Activated naive CD8-positive, alpha-beta T cell treated with anti-CD3 and anti-CD28 coated beads, Interleukin-2, amount 10 ng/mL, durations not matched to agents 7 days and 5 days (primary cell): ENCODE measurements around the gene LCLAT1. TPM values are rescaled to one million over a fixed set of nuclear protein-coding genes. Genes with fewer than 3 reads are reported as not detected.
"Not testable (repeated sequence)": the region's sequence is repeated elsewhere in the genome, so short reads cannot be mapped to it uniquely, and the experiment has no call there.

Experiments used
- ATAC-seq: fragments of 150-1000 bp; cut with Tn5 transposase; one replicate; pipeline ENCODE4 v1.10.0; 2021; ENCODE audit warnings: low read depth, moderate library complexity
- POLR2A ChIA-PET: fragments of 350-600 bp; sonication (Branson Sonifier 250); formaldehyde crosslinking; loops from one replicate; lab custom pipeline; 2021; ENCODE audit warnings: antibody characterized with exemption; lab: Charles Lee
- DNase-seq: peaks from one replicate; pipeline ENCODE4 v3.0.0; 2021
- H3K27ac Mint-ChIP-seq: one replicate; pipeline ENCODE4 v1.8.0; 2022; ENCODE audit warnings: mild to moderate bottlenecking, mixed read lengths
- H3K27me3 Mint-ChIP-seq: one replicate; pipeline ENCODE4 v1.8.0; 2022; ENCODE audit warnings: mild to moderate bottlenecking, moderate library complexity, mixed read lengths
- H3K36me3 Mint-ChIP-seq: one replicate; pipeline ENCODE4 v1.8.0; 2021; ENCODE audit warnings: mild to moderate bottlenecking, mixed read lengths
- H3K4me1 Mint-ChIP-seq: one replicate; pipeline ENCODE4 v1.8.0; 2021; ENCODE audit warnings: mixed read lengths
- H3K4me3 Mint-ChIP-seq: one replicate; pipeline ENCODE4 v1.8.0; 2022; ENCODE audit warnings: mild to moderate bottlenecking, moderate library complexity, mixed read lengths
- H3K9me3 Mint-ChIP-seq: one replicate; pipeline ENCODE4 v1.8.0; 2021; ENCODE audit warnings: mixed read lengths
- total RNA-seq, 2 experiments: library from RNA; stranded (reverse); gene quantifications; one replicate each; pipeline ENCODE4 v1.2.3, GENCODE V29; 2021

Gene LCLAT1
- total RNA-seq, 2 experiments from 2014 or later, result 19.8 to 21.2 TPM

DNA sequence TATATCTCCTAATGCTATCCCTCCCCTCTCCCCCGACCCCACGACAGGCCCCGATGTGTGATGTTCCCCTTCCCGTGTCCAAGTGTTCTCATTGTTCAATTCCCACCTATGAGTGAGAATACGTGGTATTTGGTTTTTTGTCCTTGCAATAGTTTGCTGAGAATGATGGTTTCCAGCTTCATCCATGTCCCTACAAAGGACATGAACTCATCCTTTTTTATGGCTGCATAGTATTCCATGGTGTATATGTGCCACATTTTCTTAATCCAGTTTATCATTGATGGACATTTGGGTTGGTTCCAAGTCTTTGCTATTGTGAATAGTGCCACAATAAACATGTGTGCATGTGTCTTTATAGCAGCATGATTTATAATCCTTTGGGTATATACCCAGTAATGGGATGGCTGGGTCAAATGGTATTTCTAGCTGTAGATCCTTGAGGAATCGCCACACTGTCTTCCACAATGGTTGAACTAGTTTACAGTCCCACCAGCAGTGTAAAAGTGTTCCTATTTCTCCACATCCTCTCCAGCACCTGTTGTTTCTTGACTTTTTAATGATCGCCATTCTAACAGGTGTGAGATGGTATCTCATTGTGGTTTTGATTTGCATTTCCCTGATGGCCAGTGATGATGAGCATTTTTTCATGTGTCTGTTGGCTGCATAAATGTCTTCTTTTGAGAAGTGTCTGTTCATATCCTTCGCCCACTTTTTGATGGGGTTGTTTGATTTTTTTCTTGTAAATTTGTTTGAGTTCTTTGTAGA is 20.2 kb downstream of the LCLAT1 start:
- H3K27ac Mint-ChIP-seq, DNase-seq, POLR2A ChIA-PET, H3K4me3 Mint-ChIP-seq, H3K9me3 Mint-ChIP-seq, H3K27me3 Mint-ChIP-seq, H3K4me1 Mint-ChIP-seq, ATAC-seq: not testable (repeated sequence)
- peaks cover 27% of the 10 kb centered on the region for H3K36me3 Mint-ChIP-seq

GRCh38 chr2:30470426-30470825 is 23.4 kb downstream of the LCLAT1 start:
- ATAC-seq (no peak), DNase-seq (no peak)
- POLR2A ChIA-PET, result no interaction called here
- no peak overlapping the region for H3K4me3 Mint-ChIP-seq
- H3K27me3 Mint-ChIP-seq, result no peaks in the 10 kb centered on the region
- no peak overlapping the region for H3K27ac Mint-ChIP-seq
- peaks cover 7% of the 10 kb centered on the region for H3K9me3 Mint-ChIP-seq
- peaks cover 4% of the 10 kb centered on the region for H3K4me1 Mint-ChIP-seq
- H3K36me3 Mint-ChIP-seq, result peaks cover 26% of the 10 kb centered on the region

- Mint-ChIP-seq H3K36me3 (peaks cover 26% of the 10 kb centered on the region), H3K9me3 (peaks cover 5% of the 10 kb centered on the region), H3K27ac (no peak overlapping the region), H3K4me1 (peaks cover 5% of the 10 kb centered on the region), H3K27me3 (no peaks in the 10 kb centered on the region), H3K4me3 (no peak overlapping the region)
- no peak for ATAC-seq
- POLR2A ChIA-PET, result no interaction called here
- no peak for DNase-seq
These were observed 25.3 kb downstream of the LCLAT1 start for GRCh38 chr2:30472326-30472725.

GRCh38 chr2:30475542-30475941 is 28.5 kb downstream of the LCLAT1 start:
- POLR2A ChIA-PET, result no interaction called here
- DNase-seq, result no peak
- H3K27ac Mint-ChIP-seq, result no peak overlapping the region
- H3K9me3 Mint-ChIP-seq, result no peaks in the 10 kb centered on the region
- H3K36me3 Mint-ChIP-seq, result peaks cover 12% of the 10 kb centered on the region
- no peak for ATAC-seq
- H3K27me3 Mint-ChIP-seq, result no peaks in the 10 kb centered on the region
- peaks cover 3% of the 10 kb centered on the region for H3K4me1 Mint-ChIP-seq
- no peak overlapping the region for H3K4me3 Mint-ChIP-seq

DNA sequence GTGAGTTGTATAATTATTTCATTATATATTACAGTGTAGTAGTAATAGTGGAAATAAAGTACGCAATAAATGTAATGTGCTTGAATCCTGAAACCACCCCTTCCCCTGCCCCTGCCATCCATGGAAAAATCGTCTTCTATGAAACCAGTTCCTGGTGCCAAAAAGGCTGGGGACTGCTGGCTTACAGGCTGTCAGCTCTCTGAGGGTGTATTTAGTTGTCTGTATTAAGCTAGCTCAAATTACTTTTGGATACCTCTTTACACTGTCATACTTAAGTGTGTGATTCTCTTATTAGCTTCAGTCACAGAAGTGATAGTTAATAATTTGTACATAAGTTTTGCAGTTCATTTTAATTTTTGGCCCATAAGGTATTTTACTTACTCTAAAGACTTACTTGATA is 29.6 kb downstream of the LCLAT1 start:
- POLR2A ChIA-PET, result no interaction called here
- Mint-ChIP-seq H3K4me3 (no peak overlapping the region), H3K9me3 (no peaks in the 10 kb centered on the region), H3K4me1 (peaks cover 11% of the 10 kb centered on the region), H3K27me3 (no peaks in the 10 kb centered on the region), H3K27ac (no peak overlapping the region), H3K36me3 (peaks cover 10% of the 10 kb centered on the region)
- no peak for DNase-seq
- ATAC-seq, result no peak

DNA sequence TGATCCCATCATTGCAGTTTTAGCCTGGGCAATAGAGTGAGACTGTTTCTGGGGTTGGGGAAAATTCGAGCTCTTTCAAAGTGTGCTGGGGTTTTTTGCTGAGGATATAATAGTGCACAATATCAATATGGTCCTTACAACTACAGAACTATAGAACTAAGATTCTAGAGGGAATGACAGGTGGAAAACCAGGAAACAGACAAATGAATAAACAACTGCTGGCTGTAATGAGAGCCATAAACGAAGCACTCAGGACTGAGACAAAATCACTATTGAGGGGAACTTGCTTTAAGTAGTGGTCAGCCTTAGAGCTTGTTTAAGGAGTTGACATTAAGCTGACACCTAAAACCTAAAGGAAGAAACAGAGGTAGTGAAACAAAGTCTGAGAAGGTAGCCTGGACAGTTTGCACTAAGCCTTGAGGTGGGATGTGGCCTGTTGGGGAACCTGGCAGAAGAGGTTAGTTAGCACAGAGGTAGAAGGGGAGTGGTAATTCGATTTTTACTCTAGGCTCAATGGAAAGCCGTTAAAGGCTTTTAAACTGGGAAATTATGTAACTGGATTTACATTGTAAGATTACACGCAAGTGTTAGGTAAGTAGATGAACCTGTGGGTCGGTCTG is 33.8 kb downstream of the LCLAT1 start:
- Mint-ChIP-seq H3K4me3 (no peak overlapping the region), H3K27me3 (no peaks in the 10 kb centered on the region)
- ATAC-seq, result no peak

DNA sequence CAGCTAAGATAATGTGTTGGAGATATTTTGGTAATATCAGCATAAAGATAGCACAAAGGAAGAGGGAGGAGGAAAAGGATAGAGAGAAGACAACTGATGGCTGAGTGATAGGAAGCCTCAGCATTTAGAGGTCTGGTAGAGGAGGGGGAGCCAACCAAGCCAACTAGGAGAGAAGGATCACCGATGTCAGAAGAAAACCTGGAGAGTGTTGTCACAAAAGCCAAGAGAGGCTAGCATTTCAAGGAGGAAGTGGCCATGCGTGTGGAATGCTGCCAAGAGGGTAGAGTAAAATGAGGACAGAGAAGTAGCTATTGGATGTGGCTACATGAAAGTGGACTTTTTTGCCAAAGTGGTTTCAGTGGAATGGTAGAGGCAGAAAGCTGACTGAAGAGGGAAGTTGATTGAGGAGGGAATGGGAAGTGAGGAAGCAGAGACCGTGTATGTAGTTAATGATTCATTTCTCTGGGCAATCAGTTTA is 34.3 kb downstream of the LCLAT1 start:
- H3K9me3 Mint-ChIP-seq, result no peaks in the 10 kb centered on the region
- H3K4me3 Mint-ChIP-seq, result no peak overlapping the region
- ATAC-seq (no peak), DNase-seq (no peak)
- peaks cover 15% of the 10 kb centered on the region for H3K36me3 Mint-ChIP-seq
- POLR2A ChIA-PET, result no interaction called here
- H3K27ac Mint-ChIP-seq, result no peak overlapping the region
- H3K27me3 Mint-ChIP-seq, result no peaks in the 10 kb centered on the region
- H3K4me1 Mint-ChIP-seq, result peaks cover 10% of the 10 kb centered on the region

More for the DNA sequence above, 33.8 kb downstream of the LCLAT1 start:
- peaks cover 13% of the 10 kb centered on the region for H3K36me3 Mint-ChIP-seq
- POLR2A ChIA-PET, result no interaction called here
- peaks cover 10% of the 10 kb centered on the region for H3K4me1 Mint-ChIP-seq
- no peak for DNase-seq
- H3K27ac Mint-ChIP-seq, result no peak overlapping the region
- no peaks in the 10 kb centered on the region for H3K9me3 Mint-ChIP-seq

- ATAC-seq (no peak), DNase-seq (no peak)
- POLR2A ChIA-PET, result no interaction called here
- peaks cover 10% of the 10 kb centered on the region for H3K4me1 Mint-ChIP-seq
- no peak overlapping the region for H3K4me3 Mint-ChIP-seq
- H3K27ac Mint-ChIP-seq, result no peak overlapping the region
- H3K27me3 Mint-ChIP-seq, result no peaks in the 10 kb centered on the region
- peaks cover 21% of the 10 kb centered on the region for H3K36me3 Mint-ChIP-seq
- H3K9me3 Mint-ChIP-seq, result no peaks in the 10 kb centered on the region
These were observed 35.0 kb downstream of the LCLAT1 start for GRCh38 chr2:30482011-30482410.

DNA sequence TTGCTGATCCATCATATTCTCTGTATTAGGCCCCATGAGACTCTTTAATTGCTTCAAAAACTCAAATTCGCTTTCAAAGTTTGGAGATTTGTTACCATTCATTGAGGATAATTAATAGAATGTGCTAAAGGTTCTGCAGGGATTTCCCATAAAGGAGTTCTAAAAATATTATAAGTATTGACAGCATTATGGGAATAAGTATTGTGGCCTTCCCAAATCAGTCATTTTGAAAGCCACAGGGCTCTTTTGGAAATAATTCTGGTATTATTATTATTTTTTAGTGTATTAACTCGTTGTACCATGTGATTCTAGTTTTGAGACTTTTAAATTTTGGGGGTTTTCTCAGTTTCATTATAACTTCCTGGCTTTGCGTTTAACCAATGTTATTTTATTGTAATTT is 37.1 kb downstream of the LCLAT1 start:
- POLR2A ChIA-PET, result no interaction called here
- peaks cover 26% of the 10 kb centered on the region for H3K36me3 Mint-ChIP-seq
- ATAC-seq (no peak), DNase-seq (no peak)
- no peak overlapping the region for H3K27ac Mint-ChIP-seq
- H3K27me3 Mint-ChIP-seq, result no peaks in the 10 kb centered on the region
- H3K4me1 Mint-ChIP-seq, result peaks cover 20% of the 10 kb centered on the region
- no peak overlapping the region for H3K4me3 Mint-ChIP-seq
- H3K9me3 Mint-ChIP-seq, result no peaks in the 10 kb centered on the region

DNA sequence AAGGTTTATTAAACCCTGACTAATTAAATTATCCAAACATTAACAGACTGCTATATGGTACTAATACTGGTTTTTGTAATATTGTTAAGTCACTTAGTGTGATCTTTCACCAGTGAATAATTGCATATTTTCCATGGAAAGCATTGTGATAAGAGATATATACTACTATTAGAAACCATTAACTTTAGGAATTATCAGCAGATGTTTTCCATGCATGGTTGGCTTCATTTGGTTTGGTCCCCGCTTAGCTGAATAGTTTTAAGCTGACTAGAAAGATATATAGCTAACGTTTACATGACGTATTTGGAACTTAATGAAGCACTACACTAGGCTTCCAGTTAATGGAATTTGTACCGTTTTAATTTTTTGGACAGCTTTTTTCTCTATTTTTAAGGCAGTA is 37.9 kb downstream of the LCLAT1 start:
- H3K4me1 Mint-ChIP-seq, result peaks cover 20% of the 10 kb centered on the region
- POLR2A ChIA-PET, result no interaction called here
- no peaks in the 10 kb centered on the region for H3K9me3 Mint-ChIP-seq
- DNase-seq (no peak), ATAC-seq (no peak)
- no peak overlapping the region for H3K27ac Mint-ChIP-seq
- no peak overlapping the region for H3K4me3 Mint-ChIP-seq
- H3K27me3 Mint-ChIP-seq, result no peaks in the 10 kb centered on the region
- peaks cover 31% of the 10 kb centered on the region for H3K36me3 Mint-ChIP-seq

- Mint-ChIP-seq H3K27me3 (no peaks in the 10 kb centered on the region), H3K4me1 (peaks cover 12% of the 10 kb centered on the region), H3K27ac (no peak overlapping the region), H3K36me3 (peaks cover 27% of the 10 kb centered on the region), H3K4me3 (no peak overlapping the region), H3K9me3 (no peaks in the 10 kb centered on the region)
- POLR2A ChIA-PET, result no interaction called here
- ATAC-seq (no peak), DNase-seq (no peak)
These were observed 39.6 kb downstream of the LCLAT1 start for GRCh38 chr2:30486655-30487054.

DNA sequence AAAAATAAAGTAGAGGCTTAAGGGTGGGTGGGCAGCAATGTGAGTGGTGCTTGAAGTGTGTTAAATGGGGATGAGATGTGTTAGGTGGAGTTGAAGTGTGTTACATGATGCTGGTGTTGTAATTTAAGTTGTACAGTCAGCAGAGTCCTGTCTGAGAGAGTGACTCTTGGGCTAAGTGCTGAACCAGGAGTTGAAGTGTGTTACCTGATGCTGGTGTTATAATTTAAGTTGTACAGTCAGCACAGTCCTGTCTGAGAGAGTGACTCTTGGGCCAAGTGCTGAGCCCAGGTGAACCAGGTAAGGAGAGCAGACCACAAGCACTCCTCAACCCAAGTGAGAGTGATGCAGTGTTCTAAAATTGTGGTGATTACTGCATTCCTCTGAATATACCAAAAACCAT is 40.6 kb downstream of the LCLAT1 start:
- ATAC-seq, result no peak
- Mint-ChIP-seq H3K4me1 (peaks cover 12% of the 10 kb centered on the region), H3K27ac (no peak overlapping the region), H3K4me3 (no peak overlapping the region), H3K9me3 (no peaks in the 10 kb centered on the region), H3K36me3 (peaks cover 27% of the 10 kb centered on the region), H3K27me3 (no peaks in the 10 kb centered on the region)
- POLR2A ChIA-PET, result no interaction called here
- no peak for DNase-seq

DNA sequence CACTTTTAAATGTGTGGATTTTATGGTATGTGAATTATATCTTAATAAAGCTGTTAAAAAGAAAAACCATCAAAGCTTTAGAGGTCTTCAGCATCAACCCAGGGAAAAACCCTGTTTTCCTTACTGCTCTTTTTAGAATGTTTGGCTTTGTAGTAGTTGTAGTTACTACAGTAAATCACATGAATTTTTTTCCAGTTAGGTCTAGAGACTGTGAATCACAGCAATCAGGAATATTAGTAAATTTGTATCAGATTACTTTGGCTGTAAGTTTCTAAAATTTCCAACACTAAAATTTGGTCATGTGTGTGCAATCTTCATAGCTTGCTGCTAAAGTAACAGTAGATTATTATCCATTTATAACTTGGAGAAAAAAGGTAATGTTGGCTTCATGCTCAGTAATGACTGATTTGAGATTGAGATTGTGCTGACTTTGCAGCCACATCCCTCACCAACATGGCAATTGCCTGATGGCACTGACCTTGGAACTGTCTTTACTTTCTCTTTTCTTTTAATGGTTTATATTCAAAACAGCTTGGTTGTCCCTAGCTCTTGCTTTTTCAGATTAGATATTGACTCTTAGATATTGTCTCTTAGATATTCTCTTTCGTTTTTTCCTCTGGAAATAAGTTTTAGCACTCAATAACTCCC is 41.1 kb downstream of the LCLAT1 start:
- Mint-ChIP-seq H3K27ac (no peak overlapping the region), H3K27me3 (no peaks in the 10 kb centered on the region), H3K4me3 (no peak overlapping the region), H3K36me3 (peaks cover 25% of the 10 kb centered on the region), H3K4me1 (peaks cover 10% of the 10 kb centered on the region), H3K9me3 (no peaks in the 10 kb centered on the region)
- ATAC-seq, result peak; percentile 47
- POLR2A ChIA-PET, result no interaction called here
- DNase-seq, result no peak

DNA sequence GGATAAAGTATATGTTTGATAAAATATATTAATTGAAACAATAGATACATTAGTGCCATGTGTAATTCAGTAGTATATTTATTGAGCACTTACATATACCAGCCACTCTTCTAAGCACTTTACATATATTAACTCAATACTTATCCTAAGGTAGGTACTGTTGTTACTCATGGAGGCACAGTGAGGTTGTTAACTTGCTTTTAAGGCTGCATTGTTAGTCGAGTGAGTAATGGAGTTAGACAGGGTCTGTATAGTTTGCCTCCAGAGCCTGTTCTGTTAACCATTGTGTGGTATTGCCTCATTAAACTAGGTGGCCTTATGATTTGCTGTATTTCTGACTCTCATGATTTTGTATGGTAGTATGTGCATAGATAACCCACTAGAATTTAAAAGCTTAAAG is 44.2 kb downstream of the LCLAT1 start:
- no peak for DNase-seq
- Mint-ChIP-seq H3K27ac (no peak overlapping the region), H3K4me3 (no peak overlapping the region), H3K9me3 (peaks cover 5% of the 10 kb centered on the region), H3K27me3 (no peaks in the 10 kb centered on the region), H3K4me1 (peaks cover 16% of the 10 kb centered on the region), H3K36me3 (peaks cover 32% of the 10 kb centered on the region)
- POLR2A ChIA-PET, result no interaction called here
- ATAC-seq, result no peak
